BJ (cell line): ENCODE measurements around the gene GH2. TPM values are rescaled to one million over a fixed set of nuclear protein-coding genes. Genes with fewer than 3 reads are reported as not detected.
"Not testable (repeated sequence)": the region's sequence is repeated elsewhere in the genome, so short reads cannot be mapped to it uniquely, and the experiment has no call there.

Source experiments
- CTCF ChIA-PET: fragments of 350-600 bp; formaldehyde crosslinking; extraction: SDS; loops from one replicate; lab custom pipeline; 2021; ENCODE audit warnings: antibody characterized with exemption, inconsistent platforms; lab: Yijun Ruan, JAX
- POLR2A ChIA-PET: fragments of 300-600 bp; sonication (Branson Sonifier 250); formaldehyde crosslinking; extraction: SDS; loops from one replicate; lab custom pipeline; 2021; ENCODE audit warnings: antibody characterized with exemption; lab: Charles Lee
- DNase-seq: peaks from one replicate; pipeline ENCODE4 v3.0.0-alpha.2; 2011; ENCODE audit warnings: low read depth
- H3K27me3 ChIP-seq: 2 replicates; pipeline ENCODE4 v1.6.0; 2011; ENCODE audit warnings: low read length; ENCODE audit not compliant: control insufficient read depth, insufficient read depth
- H3K36me3 ChIP-seq: 2 replicates; pipeline ENCODE4 v1.5.1; 2011; ENCODE audit warnings: low read length; ENCODE audit not compliant: control insufficient read depth, insufficient read depth
- H3K4me3 ChIP-seq: 2 replicates; pipeline ENCODE4 v1.5.1; 2011; ENCODE audit warnings: low read depth, mild to moderate bottlenecking, control low read depth, low read length
- polyA plus RNA-seq: library from polyadenylated mRNA; depleted of rRNA; stranded (reverse); fragments of >200 nt; gene quantifications from 2 replicates; pipeline ENCODE4 v1.2.3, GENCODE V29; 2011
- TF ChIP-seq, protein P1 (sequence below): IDR thresholded peaks from 2 replicates; pipeline ENCODE4 v1.5.1; 2011; ENCODE audit warnings: low read depth, mild to moderate bottlenecking, control low read depth, inconsistent platforms, low read length, moderate library complexity; ENCODE audit not compliant: insufficient read depth

GH2 gene
- polyA plus RNA-seq, 1 experiment: not detected

DNA sequence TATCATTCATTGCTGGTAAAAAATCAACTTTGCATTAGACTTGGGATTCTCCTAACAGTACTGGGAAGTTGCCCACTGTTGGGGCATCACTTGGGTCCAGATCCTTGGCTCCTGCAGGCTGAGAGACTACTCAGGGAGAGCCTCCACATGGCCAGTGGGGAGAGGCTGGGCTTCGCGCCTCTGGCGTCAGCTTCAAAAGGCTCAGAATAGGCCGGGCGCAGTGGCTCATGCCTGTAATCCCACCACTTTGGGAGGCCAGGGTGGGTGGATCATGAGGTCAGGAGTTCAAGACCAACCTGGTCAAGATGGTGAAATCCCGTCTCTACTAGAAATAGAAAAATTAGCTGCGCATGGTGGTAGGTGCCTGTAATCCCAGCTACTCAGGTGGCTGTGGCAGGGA lies 32.7 kb upstream of the GH2 start:
- DNase-seq: no peak
- Histone ChIP-seq H3K4me3 (no peak overlapping the region), H3K36me3 (no peaks in the 10 kb centered on the region), H3K27me3 (peaks cover 12% of the 10 kb centered on the region)
- ChIA-PET POLR2A (no interaction called here), CTCF (interaction anchor here (1.9 to 7.5 kb wide), 2 partner anchors 10 to 113 kb away, joined by 5 to 139 read pairs; no protein-coding TSS in a partner anchor)
- TF ChIP-seq, protein P1, sequence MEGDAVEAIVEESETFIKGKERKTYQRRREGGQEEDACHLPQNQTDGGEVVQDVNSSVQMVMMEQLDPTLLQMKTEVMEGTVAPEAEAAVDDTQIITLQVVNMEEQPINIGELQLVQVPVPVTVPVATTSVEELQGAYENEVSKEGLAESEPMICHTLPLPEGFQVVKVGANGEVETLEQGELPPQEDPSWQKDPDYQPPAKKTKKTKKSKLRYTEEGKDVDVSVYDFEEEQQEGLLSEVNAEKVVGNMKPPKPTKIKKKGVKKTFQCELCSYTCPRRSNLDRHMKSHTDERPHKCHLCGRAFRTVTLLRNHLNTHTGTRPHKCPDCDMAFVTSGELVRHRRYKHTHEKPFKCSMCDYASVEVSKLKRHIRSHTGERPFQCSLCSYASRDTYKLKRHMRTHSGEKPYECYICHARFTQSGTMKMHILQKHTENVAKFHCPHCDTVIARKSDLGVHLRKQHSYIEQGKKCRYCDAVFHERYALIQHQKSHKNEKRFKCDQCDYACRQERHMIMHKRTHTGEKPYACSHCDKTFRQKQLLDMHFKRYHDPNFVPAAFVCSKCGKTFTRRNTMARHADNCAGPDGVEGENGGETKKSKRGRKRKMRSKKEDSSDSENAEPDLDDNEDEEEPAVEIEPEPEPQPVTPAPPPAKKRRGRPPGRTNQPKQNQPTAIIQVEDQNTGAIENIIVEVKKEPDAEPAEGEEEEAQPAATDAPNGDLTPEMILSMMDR: no peak

DNA sequence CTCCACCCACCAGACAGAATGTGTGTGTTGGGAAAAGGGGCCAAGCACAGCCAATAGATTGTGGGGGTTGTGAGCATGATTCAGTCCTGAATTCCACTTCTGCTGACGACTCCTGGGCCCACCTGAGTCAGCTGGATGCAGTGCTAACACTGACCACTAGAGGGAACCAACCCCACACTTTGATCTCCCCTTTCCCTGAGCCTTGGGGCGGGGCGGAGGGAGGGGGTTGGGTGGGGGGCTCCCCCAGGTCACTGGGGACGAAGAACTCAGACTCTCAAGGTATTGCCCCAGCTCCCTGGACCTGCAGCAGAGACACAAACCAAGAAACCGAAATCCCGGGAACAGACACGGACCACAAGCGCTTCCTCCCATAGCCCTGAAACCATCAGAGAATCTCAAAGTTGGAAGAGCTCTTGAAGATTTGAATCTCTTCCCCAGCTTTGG lies 29.9 kb upstream of the GH2 start:
- no peak for DNase-seq
- TF ChIP-seq, protein P1: peak; percentile 72
- POLR2A ChIA-PET: no interaction called here
- H3K36me3 ChIP-seq: no peaks in the 10 kb centered on the region
- peaks cover 10% of the 10 kb centered on the region for H3K27me3 ChIP-seq
- CTCF ChIA-PET: interaction anchor here (0.6 to 4.0 kb wide), 28 partner anchors 8 to 239 kb away, joined by 3 to 27 read pairs (median 5); partner anchors contain the start of genes ERN1 and ICAM2
- no peak overlapping the region for H3K4me3 ChIP-seq

DNA sequence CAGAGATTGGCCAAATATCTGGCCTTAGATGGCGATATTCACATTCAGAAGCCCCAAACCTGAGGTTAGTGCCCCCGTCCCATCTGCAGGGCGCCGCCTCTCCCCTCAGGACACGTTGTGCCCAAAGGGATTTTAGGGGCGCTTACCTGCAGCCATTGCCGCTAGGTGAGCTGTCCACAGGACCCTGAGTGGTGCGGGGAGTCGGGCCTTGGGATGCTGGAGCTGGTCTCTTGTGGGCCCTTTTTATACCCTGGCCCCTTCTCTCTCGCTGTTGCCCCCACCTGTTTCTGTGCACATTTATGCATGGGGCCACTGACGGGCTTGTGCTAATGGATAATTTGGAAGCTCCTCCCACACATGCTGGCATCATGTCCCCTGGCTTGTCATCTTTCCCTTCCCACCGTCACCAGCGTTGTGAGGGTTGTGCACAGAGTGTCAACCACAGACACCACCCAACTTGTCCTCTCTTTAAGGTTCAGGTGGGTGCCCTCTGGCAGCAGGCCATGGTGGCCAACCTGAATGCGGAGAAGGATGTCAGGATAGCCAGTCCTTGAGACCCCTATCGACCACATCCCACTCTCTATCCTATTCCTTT lies 29.4 kb upstream of the GH2 start, which contains the start of gene CSHL1:
CSHL1 (minus strand) TSS at position 218 of the 595 bp plus-strand sequence; CDS start at position 156, 62 bp downstream.
- H3K36me3 ChIP-seq: no peaks in the 10 kb centered on the region
- POLR2A ChIA-PET: no interaction called here

DNA sequence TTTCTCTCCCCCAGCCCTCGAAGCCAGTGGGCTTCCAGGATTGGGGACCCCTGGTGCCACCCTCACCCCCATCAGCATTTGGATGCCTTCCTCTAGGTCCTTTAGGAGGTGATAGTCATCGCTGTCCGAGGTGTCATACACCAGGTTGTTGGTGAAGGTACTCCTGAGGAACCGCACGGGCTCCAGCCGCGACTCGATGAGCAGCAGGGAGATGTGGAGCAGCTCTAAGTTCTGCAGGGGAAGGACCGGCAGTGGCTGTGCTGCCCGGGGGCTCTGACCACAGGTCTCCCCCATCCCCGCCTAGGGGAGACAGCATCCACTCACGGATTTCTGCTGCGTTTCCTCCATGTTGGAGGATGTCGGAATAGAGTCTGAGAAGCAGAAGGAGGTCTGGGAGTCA lies 28.4 kb upstream of the GH2 start:
- CTCF ChIA-PET: interaction anchor here (0.6 to 4.0 kb wide), 12 partner anchors 7 to 368 kb away, joined by 3 to 27 read pairs (median 11); partner anchors contain the start of genes ERN1 and ICAM2
- DNase-seq: no peak
- peaks cover 10% of the 10 kb centered on the region for H3K27me3 ChIP-seq
- H3K36me3 ChIP-seq: no peaks in the 10 kb centered on the region
- POLR2A ChIA-PET: no interaction called here
- TF ChIP-seq, protein P1: no peak
- no peak overlapping the region for H3K4me3 ChIP-seq

More for the DNA sequence above, 29.4 kb upstream of the GH2 start, which contains the start of gene CSHL1:
- peaks cover 10% of the 10 kb centered on the region for H3K27me3 ChIP-seq
- no peak within 1 kb of the TSS for H3K4me3 ChIP-seq
- TF ChIP-seq, protein P1: no peak
- no peak for DNase-seq
- CTCF ChIA-PET: interaction anchor here (0.6 to 4.0 kb wide), 27 partner anchors 8 to 226 kb away, joined by 3 to 27 read pairs (median 7); partner anchors contain the start of genes ERN1 and ICAM2

DNA sequence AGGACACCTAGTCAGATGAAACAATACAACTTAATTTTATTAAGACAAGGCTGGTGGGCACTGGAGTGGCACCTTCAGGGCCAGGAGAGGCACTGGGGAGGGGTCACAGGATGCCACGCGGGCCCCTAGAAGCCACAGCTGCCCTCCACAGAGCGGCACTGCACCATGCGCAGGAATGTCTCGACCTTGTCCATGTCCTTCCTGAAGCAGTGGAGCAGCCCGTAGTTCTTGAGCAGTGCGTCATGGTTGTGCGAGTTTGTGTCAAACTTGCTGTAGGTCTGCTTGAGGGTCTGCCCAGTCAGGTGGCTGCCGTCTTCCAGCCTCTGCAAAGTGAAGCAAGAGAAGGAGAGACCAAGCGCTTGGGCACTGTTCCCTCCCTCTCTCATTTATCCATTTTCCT lies 27.8 kb upstream of the GH2 start:
- H3K4me3 ChIP-seq, DNase-seq, H3K27me3 ChIP-seq, H3K36me3 ChIP-seq, POLR2A ChIA-PET: not testable (repeated sequence)
- CTCF ChIA-PET: interaction anchor here (0.6 to 8.5 kb wide), 6 partner anchors 6 to 116 kb away, joined by 3 to 53 read pairs (median 10); partner anchors contain the start of gene GH1
